ENCODE results near the gene TTYH3.

DNA sequence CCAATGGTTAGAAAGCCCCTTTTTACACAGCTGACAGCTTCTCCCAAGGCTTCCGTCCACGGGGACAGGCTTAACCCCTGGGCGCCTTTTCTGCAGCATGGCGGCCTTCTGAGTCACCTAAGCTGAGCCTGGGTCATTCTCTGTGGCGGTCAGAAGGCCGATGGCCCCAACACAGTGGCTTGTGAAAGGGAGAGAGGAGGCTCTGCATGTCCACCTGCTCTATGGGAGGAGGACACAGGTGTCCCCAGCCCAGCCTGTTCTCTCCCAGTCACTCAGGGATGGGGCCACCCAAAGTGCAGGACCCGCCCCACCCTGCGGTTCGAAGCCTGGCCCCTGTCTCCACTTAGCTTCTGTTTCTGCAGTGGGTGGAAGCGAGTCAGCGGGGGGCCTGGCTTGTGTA lies 20.4 kb upstream of the TTYH3 start:
- TF ChIP-seq CTCF (IDR thresholded peaks at IDR 0.05; ENCODE audit: low read depth, low read length, poor library complexity, severe bottlenecking) = no peak
- no peak for TF ChIP-seq EZH2phosphoT487 (IDR thresholded peaks at IDR 0.05; ENCODE audit: borderline replicate concordance, low read length)

All from DOHH2 (cell line).